Activated CD4-positive, alpha-beta T cell treated with anti-CD3 and anti-CD28 coated beads for 36 hours (primary cell): Measurements from ENCODE around the gene PIGW. TPM values are rescaled to one million over a fixed set of nuclear protein-coding genes. Genes with fewer than 3 reads are reported as not detected.
"Not testable (repeated sequence)": the region's sequence is repeated elsewhere in the genome, so short reads cannot be mapped to it uniquely, and the experiment has no call there.

Source experiments
- ATAC-seq: fragments of 200-7000 bp; cut with Tn5 transposase; one replicate; pipeline ENCODE4 v1.10.0; 2021; ENCODE audit warnings: mild to moderate bottlenecking, moderate library complexity
- CTCF ChIA-PET: fragments of 350-600 bp; sonication (Branson Sonifier 250); formaldehyde crosslinking; loops from one replicate; lab custom pipeline; 2021; ENCODE audit warnings: antibody characterized with exemption; lab: Charles Lee
- POLR2A ChIA-PET: fragments of 350-600 bp; sonication (Branson Sonifier 250); formaldehyde crosslinking; loops from one replicate; lab custom pipeline; 2021; ENCODE audit warnings: antibody characterized with exemption, inconsistent platforms; lab: Charles Lee
- DNase-seq: peaks from one replicate; pipeline ENCODE4 v3.0.0-alpha.2; 2020
- H3K27ac Mint-ChIP-seq: one replicate; pipeline ENCODE4 v1.8.0; 2021; ENCODE audit warnings: mixed read lengths
- H3K27me3 Mint-ChIP-seq: one replicate; pipeline ENCODE4 v1.8.0; 2021; ENCODE audit warnings: mixed read lengths
- H3K36me3 Mint-ChIP-seq: one replicate; pipeline ENCODE4 v1.8.0; 2021; ENCODE audit warnings: low read depth, mixed read lengths
- H3K4me1 Mint-ChIP-seq: one replicate; pipeline ENCODE4 v1.8.0; 2021; ENCODE audit warnings: mixed read lengths
- H3K4me3 Mint-ChIP-seq: one replicate; pipeline ENCODE4 v1.8.0; 2021; ENCODE audit warnings: mild to moderate bottlenecking, moderate library complexity, mixed read lengths
- H3K9me3 Mint-ChIP-seq: one replicate; pipeline ENCODE4 v1.8.0; 2021; ENCODE audit warnings: low read depth, mixed read lengths
- intact Hi-C, 2 experiments: fragments of 100-400 bp; cut with DNase I in 1 of 2; cut with micrococcal nuclease in 1 of 2; formaldehyde crosslinking; loops; one replicate each; pipeline versions ENCODE4 v1.14.2 to v1.15.1; 2022 to 2024; cut with DNase I, micrococcal nuclease
- total RNA-seq, 2 experiments: library from RNA; stranded (reverse); gene quantifications; one replicate each; pipeline ENCODE4 v1.2.3, GENCODE V29; 2021

Gene PIGW
- total RNA-seq, 2 experiments from 2014 or later, result 11.8 to 13.4 TPM

- Mint-ChIP-seq H3K9me3 (no peaks in the 10 kb centered on the region), H3K36me3 (peaks cover 41% of the 10 kb centered on the region), H3K4me3 (no peak overlapping the region), H3K27ac (no peak overlapping the region), H3K4me1 (no peaks in the 10 kb centered on the region), H3K27me3 (no peaks in the 10 kb centered on the region)
- ChIA-PET POLR2A (interaction anchor here (0.6 kb wide), 1 partner anchor 18 kb away, joined by 5 read pairs; no protein-coding TSS in a partner anchor), CTCF (interaction anchor here (0.9 to 1.4 kb wide), 2 partner anchors 9 to 19 kb away, joined by 3 to 5 read pairs; no protein-coding TSS in a partner anchor)
- no peak for DNase-seq
- ATAC-seq, result no peak
- intact Hi-C loops, result no loop called here
Measured at GRCh38 chr17:36498560-36499300, 36.1 kb upstream of the PIGW start.

GRCh38 chr17:36500745-36501225 lies 34.0 kb upstream of the PIGW start:
- H3K36me3 Mint-ChIP-seq, result peaks cover 42% of the 10 kb centered on the region
- intact Hi-C loops, result no loop called here
- DNase-seq, result no peak
- CTCF ChIA-PET, result interaction anchor here (1.0 kb wide), 1 partner anchor 34 kb away, joined by 3 read pairs; the partner anchor contains the start of genes MYO19 and PIGW
- no peak overlapping the region for H3K27ac Mint-ChIP-seq
- H3K4me3 Mint-ChIP-seq, result no peak overlapping the region
- no peak for ATAC-seq
- no peaks in the 10 kb centered on the region for H3K4me1 Mint-ChIP-seq
- POLR2A ChIA-PET, result interaction anchor here (1.4 kb wide), 1 partner anchor 10 kb away, joined by 6 read pairs; no protein-coding TSS in a partner anchor
- H3K27me3 Mint-ChIP-seq, result no peaks in the 10 kb centered on the region
- no peaks in the 10 kb centered on the region for H3K9me3 Mint-ChIP-seq

- H3K27me3 Mint-ChIP-seq, result no peaks in the 10 kb centered on the region
- H3K27ac Mint-ChIP-seq, result no peak overlapping the region
- DNase-seq (no peak), ATAC-seq (no peak)
- H3K9me3 Mint-ChIP-seq, result no peaks in the 10 kb centered on the region
- POLR2A ChIA-PET, result no interaction called here
- intact Hi-C loops, result no loop called here
- peaks cover 41% of the 10 kb centered on the region for H3K36me3 Mint-ChIP-seq
- H3K4me3 Mint-ChIP-seq, result no peak overlapping the region
- no peaks in the 10 kb centered on the region for H3K4me1 Mint-ChIP-seq
- CTCF ChIA-PET, result no interaction called here
Measured at GRCh38 chr17:36501351-36501750, 33.4 kb upstream of the PIGW start.

- Mint-ChIP-seq H3K36me3 (peaks cover 41% of the 10 kb centered on the region), H3K27me3 (no peaks in the 10 kb centered on the region), H3K9me3 (no peaks in the 10 kb centered on the region), H3K27ac (peak overlapping the region; percentile 34), H3K4me1 (no peaks in the 10 kb centered on the region), H3K4me3 (no peak overlapping the region)
- ChIA-PET CTCF (no interaction called here), POLR2A (no interaction called here)
- intact Hi-C loops, result no loop called here
- no peak for DNase-seq
- no peak for ATAC-seq
Measured at GRCh38 chr17:36501963-36502362, 32.8 kb upstream of the PIGW start.

- CTCF ChIA-PET, result interaction anchor here (0.6 kb wide), 1 partner anchor 11 kb away, joined by 3 read pairs; no protein-coding TSS in a partner anchor
- intact Hi-C loops, result no loop called here
- H3K4me3 Mint-ChIP-seq, result no peak overlapping the region
- no peaks in the 10 kb centered on the region for H3K9me3 Mint-ChIP-seq
- peaks cover 40% of the 10 kb centered on the region for H3K36me3 Mint-ChIP-seq
- DNase-seq, result no peak
- POLR2A ChIA-PET, result no interaction called here
- no peaks in the 10 kb centered on the region for H3K4me1 Mint-ChIP-seq
- peak overlapping the region; percentile 5 for H3K27ac Mint-ChIP-seq
- no peak for ATAC-seq
- H3K27me3 Mint-ChIP-seq, result no peaks in the 10 kb centered on the region
Measured at GRCh38 chr17:36503456-36504155, 31.2 kb upstream of the PIGW start.

- H3K36me3 Mint-ChIP-seq, result peaks cover 39% of the 10 kb centered on the region
- H3K9me3 Mint-ChIP-seq, result no peaks in the 10 kb centered on the region
- no peaks in the 10 kb centered on the region for H3K27me3 Mint-ChIP-seq
- no peaks in the 10 kb centered on the region for H3K4me1 Mint-ChIP-seq
- no peak overlapping the region for H3K27ac Mint-ChIP-seq
- CTCF ChIA-PET, result interaction anchor here (0.6 kb wide), 1 partner anchor 11 kb away, joined by 3 read pairs; no protein-coding TSS in a partner anchor
- POLR2A ChIA-PET, result no interaction called here
- DNase-seq (no peak), ATAC-seq (no peak)
- intact Hi-C loops, result no loop called here
- no peak overlapping the region for H3K4me3 Mint-ChIP-seq
Measured at GRCh38 chr17:36504156-36504545, 30.6 kb upstream of the PIGW start.

GRCh38 chr17:36505171-36505570 lies 29.6 kb upstream of the PIGW start:
- intact Hi-C loops, result no loop called here

GRCh38 chr17:36506249-36506826 lies 28.4 kb upstream of the PIGW start:
- Mint-ChIP-seq H3K36me3 (peaks cover 54% of the 10 kb centered on the region), H3K9me3 (no peaks in the 10 kb centered on the region), H3K27me3 (no peaks in the 10 kb centered on the region), H3K4me1 (no peaks in the 10 kb centered on the region), H3K4me3 (no peak overlapping the region), H3K27ac (no peak overlapping the region)
- no peak for DNase-seq
- ChIA-PET POLR2A (no interaction called here), CTCF (interaction anchor here (1.1 kb wide), 1 partner anchor 15 kb away, joined by 4 read pairs; no protein-coding TSS in a partner anchor)
- intact Hi-C loops, result no loop called here
- ATAC-seq, result no peak

More at GRCh38 chr17:36505171-36505570, 29.6 kb upstream of the PIGW start:
- DNase-seq (no peak), ATAC-seq (no peak)
- no peaks in the 10 kb centered on the region for H3K4me1 Mint-ChIP-seq
- no peak overlapping the region for H3K4me3 Mint-ChIP-seq
- H3K27ac Mint-ChIP-seq, result no peak overlapping the region
- H3K9me3 Mint-ChIP-seq, result no peaks in the 10 kb centered on the region
- no peaks in the 10 kb centered on the region for H3K27me3 Mint-ChIP-seq
- peaks cover 47% of the 10 kb centered on the region for H3K36me3 Mint-ChIP-seq
- CTCF ChIA-PET, result interaction anchor here (1.1 kb wide), 1 partner anchor 13 kb away, joined by 4 read pairs; no protein-coding TSS in a partner anchor
- POLR2A ChIA-PET, result no interaction called here

- CTCF ChIA-PET, result no interaction called here
- H3K4me3 Mint-ChIP-seq, result no peak overlapping the region
- DNase-seq (no peak), ATAC-seq (no peak)
- peaks cover 57% of the 10 kb centered on the region for H3K36me3 Mint-ChIP-seq
- H3K27ac Mint-ChIP-seq, result no peak overlapping the region
- no peaks in the 10 kb centered on the region for H3K27me3 Mint-ChIP-seq
- POLR2A ChIA-PET, result no interaction called here
- no peaks in the 10 kb centered on the region for H3K4me1 Mint-ChIP-seq
- H3K9me3 Mint-ChIP-seq, result no peaks in the 10 kb centered on the region
- intact Hi-C loops, result no loop called here
Measured at GRCh38 chr17:36506831-36507230, 28.0 kb upstream of the PIGW start.

GRCh38 chr17:36507266-36507665 lies 27.5 kb upstream of the PIGW start:
- no peaks in the 10 kb centered on the region for H3K27me3 Mint-ChIP-seq
- intact Hi-C loops, result no loop called here
- ChIA-PET CTCF (interaction anchor here (0.6 kb wide), 1 partner anchor 619 kb away, joined by 4 read pairs; no protein-coding TSS in a partner anchor), POLR2A (no interaction called here)
- peaks cover 55% of the 10 kb centered on the region for H3K36me3 Mint-ChIP-seq
- no peak overlapping the region for H3K4me3 Mint-ChIP-seq
- no peak overlapping the region for H3K27ac Mint-ChIP-seq
- no peaks in the 10 kb centered on the region for H3K9me3 Mint-ChIP-seq
- DNase-seq (no peak), ATAC-seq (no peak)
- H3K4me1 Mint-ChIP-seq, result no peaks in the 10 kb centered on the region

- POLR2A ChIA-PET, H3K27me3 Mint-ChIP-seq, ATAC-seq, H3K4me1 Mint-ChIP-seq, H3K9me3 Mint-ChIP-seq, DNase-seq, H3K4me3 Mint-ChIP-seq, intact Hi-C loops: not testable (repeated sequence)
- Mint-ChIP-seq H3K27ac (peak overlapping the region; percentile 9), H3K36me3 (peaks cover 57% of the 10 kb centered on the region)
- CTCF ChIA-PET, result interaction anchor here (0.8 kb wide), 1 partner anchor 15 kb away, joined by 3 read pairs; no protein-coding TSS in a partner anchor
Measured at GRCh38 chr17:36508439-36508838, 26.3 kb upstream of the PIGW start.
